DLD1 (cell line): Measurements from ENCODE around the gene TEDC2.
"Not testable (repeated sequence)": the region's sequence is repeated elsewhere in the genome, so short reads cannot be mapped to it uniquely, and the experiment has no call there.

ENCODE experiments used
- in situ Hi-C: cut with HindIII; loops from 2 replicates; pipeline ENCODE4 v1.10.0; 2017; ENCODE audit warnings: low sequenced_read_pairs

TEDC2 gene

GRCh38 chr16:2459647-2460390 lies at the start of gene TEDC2:
TSS of gene TEDC2 (plus strand) at chr16:2460109. CDS start at chr16:2460145, 36 bp downstream.
- in situ Hi-C loops = no loop called here

- in situ Hi-C loops = no loop called here
These were observed 44.8 kb upstream of the TEDC2 start for GRCh38 chr16:2415085-2415484.

- in situ Hi-C loops = no loop called here
These were observed 39.9 kb upstream of the TEDC2 start for GRCh38 chr16:2420035-2420434.

- in situ Hi-C loops = no loop called here
These were observed 37.6 kb upstream of the TEDC2 start for GRCh38 chr16:2422123-2422867.

DNA sequence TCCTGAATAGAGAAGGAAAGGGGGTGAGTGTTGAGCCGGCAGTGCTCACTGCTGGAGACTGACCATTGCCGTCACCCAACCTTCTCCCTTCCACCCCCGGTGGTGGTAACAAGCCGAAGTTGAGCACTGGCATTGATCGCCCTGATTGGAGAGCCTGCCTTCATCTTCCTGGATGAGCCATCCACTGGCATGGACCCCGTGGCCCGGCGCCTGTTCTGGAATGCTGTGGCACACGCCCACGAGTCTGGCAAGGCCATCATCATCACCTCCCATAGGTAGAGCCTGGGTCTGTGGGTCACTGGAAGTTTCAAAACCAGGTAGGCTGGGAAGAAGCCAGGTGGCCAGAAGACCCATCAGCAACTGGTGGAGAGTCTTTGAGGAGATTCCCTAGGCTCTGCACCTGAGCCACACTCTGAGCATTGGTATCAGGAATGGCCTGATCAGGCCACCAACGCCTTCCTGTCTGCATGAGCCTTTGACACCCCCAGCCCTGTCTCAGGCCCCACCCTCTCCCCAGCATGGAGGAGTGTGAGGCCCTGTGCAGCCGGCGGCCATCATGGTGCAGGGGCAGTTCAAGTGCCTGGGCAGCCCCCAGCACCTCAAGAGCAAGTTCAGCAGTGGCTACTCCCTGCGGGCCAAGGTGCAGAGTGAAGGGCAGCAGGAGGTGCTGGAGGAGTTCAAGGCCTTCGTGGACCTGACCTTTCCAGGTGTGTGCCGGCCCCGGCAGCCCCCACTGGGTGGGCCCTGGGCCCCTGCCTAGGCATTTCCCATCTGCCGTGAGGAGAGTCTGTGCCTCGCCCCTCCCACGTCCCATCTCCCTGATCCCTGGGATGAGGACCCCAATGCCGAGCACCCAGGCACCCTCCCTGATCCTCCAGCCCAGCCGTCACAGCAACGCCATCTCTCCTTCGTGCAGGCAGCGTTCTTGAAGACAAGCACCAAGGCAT lies 35.6 kb upstream of the TEDC2 start:
- in situ Hi-C loops = no loop called here

DNA sequence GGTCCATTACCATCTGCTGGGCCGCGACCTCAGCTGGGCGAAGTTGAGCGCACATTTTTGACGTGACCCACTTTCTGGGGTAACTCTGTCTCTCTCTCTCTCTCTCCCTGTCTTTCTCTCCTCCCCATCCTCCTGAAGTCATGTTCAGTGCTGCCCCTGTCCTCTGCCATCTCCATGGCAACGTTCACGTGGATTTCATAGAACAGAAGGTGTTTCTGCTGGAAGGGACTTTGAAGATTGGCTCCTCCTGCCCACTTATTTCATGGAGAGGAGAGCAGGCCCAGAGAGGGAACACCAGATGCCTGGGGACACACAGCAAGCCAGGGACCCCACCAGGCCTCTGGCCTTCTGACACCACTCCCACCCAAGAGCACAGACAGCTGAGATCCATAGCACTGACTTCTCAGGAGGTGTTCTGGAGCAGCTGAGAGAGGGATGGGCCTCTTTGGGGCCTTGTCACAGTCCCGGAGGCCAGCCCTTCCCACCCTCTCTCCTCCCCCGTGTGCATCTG lies 34.8 kb upstream of the TEDC2 start:
- in situ Hi-C loops = no loop called here

DNA sequence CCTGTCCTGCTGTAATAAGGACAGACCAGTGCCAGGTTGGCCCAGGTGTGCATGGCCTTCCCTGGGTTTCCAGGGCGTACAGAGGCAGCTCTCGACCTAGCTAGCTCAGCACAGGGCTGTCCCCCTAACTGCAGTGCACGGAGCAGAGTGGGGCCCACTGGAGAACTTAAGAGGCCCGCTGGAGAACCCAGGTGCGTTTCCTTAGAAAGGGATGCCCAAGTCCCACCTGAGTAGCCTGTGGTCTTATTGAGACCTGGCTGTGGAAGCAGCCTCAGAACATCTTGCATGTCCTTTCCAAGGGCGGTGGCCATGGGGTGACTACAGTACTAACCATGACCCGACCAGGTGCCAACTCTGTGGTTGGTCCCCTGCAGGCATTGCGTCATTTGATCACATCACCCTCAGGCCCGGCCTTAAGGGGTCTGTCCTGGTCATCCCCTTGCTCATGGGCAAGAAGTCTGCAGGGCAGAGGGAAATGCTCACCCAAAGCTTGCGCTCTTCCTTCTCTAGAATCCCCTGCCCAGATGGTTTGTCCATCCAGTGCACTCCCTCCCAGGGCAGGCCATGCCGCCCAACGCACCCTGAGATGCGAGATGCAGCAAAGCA lies 34.0 kb upstream of the TEDC2 start:
- in situ Hi-C loops = no loop called here

- in situ Hi-C loops = no loop called here
These were observed 33.0 kb upstream of the TEDC2 start for GRCh38 chr16:2426941-2427361.

DNA sequence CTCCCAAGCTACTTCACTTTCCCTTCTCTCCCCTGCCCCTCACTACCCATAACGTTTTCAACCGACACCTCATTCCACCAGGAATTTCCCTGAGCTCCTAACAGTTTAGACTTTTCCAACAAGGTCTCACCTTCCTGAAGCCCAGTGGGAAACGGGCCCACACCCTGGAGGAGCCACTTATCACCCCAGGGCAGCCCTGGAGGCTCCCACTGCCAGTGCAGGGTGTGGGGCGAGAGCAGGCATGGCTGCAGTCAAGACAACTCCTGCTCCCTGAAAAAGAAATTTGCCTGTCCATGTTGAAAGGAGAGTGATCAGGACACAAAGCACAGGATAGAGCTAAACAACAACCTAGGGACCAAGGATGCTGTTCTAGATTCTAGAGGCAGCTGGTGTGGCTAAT lies 32.4 kb upstream of the TEDC2 start:
- in situ Hi-C loops = no loop called here

- in situ Hi-C loops = no loop called here
These were observed 31.7 kb upstream of the TEDC2 start for GRCh38 chr16:2428051-2428783.

GRCh38 chr16:2428784-2429033 lies 31.2 kb upstream of the TEDC2 start:
- in situ Hi-C loops = no loop called here

DNA sequence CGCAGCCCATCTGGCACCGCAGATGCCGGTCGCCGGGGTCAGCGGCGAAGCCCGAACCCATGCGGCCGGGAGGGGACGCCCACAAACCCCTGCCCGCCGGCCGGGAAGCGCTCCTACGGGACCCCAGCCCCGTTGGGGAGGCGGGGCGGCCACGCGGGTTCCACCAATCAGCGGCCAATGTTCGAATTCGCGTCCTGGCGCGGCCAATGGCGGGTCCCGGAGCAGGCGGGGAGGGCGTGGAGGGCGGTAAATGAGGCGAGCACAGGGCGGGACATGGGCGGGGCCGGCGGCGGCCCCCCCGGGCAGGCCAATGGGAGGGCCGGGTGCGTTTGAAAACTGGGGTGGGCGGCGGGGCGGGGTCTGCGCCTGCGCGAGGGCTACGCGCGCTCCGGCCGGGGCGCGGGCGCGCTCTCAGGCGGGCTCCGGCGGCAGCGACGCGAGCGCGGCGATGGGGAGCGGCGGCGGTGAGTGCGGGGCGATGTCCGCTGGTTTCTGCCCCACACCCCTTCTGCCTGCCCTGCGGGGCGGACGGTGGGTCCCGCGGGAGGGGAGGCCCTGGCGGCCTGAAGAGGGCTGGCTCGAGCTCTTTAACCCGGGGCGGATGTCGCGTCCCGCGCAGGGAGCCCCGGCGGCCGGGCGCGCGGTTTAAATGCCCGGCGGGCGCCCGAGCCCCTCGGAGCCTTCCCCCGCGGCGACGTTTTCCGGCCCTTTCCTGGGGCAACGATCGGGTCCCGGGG lies 30.7 kb upstream of the TEDC2 start, which contains the start of gene CCNF:
Gene CCNF, plus strand, starts transcription at position 414 of the 737 bp plus-strand sequence. Its CDS starts 35 bp downstream, at position 449.
- in situ Hi-C loops = no loop called here

DNA sequence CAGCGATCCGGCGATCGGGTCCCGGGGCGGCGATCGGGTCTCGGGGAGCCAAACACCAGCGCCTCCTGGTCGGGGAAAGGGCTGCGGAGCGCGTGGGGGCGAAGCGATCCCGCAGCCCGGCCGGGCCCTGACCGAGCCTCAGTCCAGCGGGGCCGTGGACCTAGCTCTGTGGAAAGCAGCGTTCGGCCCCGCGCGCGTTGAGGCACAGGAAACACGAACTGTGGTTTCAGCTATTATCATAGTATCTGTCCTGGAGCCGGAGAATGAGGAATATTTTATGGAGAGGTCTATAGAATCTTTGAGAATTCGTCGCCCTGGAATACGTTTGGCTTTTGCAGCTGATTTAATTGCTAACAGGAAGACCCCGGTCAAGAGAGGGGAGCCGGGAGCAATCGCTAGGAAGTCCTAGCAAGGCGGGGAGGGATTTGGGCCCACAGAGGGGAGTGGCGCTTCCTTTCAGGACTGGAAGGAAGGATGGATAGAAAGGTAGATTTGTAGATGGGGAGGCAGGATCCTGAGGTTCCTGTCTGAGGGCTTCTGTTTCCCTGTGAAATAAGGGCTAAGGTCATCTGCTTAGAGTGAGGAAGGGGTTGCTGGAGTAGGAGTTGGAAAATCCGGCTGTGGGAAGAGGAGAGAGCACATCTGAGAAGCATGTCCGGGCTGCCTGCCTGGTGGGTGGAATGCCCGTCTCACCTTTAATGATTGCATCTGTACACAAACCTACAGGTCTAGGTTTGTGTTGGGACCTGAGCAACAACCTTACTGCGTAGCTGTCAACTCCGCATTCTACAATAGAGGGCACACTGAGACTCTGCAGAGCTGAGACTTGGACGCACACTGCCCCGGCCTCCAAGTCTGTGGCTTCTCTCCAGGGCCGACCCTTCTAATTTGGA lies 29.9 kb upstream of the TEDC2 start:
- in situ Hi-C loops = no loop called here

GRCh38 chr16:2432286-2432685 lies 27.6 kb upstream of the TEDC2 start:
- in situ Hi-C loops = no loop called here

DNA sequence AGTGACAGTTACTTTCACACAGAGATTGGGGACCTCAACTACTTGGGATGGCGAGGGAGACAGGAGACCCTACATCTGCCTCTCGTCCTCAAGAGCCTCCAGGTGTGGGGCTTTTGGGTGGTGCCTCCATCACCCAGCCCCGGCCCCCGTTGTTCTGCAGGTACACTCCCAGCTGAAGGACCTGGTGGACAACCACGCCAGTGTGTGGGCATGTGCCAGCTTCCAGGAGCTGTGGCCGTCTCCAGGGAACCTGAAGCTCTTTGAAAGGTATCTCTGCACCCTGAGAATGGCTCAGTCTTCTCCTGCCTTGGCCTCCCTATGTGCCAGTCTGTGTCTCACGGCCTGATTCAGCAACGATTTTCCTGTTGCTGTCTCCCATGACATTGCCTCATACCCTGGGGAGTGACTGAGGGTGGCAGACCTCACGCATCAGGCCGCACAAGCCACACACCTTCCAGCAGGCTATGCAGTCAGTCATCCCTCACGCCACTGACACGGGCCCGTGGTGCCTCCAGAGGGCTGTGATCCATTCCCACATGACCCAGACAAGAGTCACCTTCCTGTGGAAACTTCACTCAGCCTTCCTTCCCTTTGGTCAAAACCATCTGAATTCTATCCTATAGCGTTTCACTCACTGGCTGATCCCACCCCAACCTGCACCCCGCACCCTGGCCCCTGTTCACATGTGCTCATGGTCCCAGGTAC lies 27.0 kb upstream of the TEDC2 start:
- in situ Hi-C loops = no loop called here

GRCh38 chr16:2435236-2435635 lies 24.7 kb upstream of the TEDC2 start:
- in situ Hi-C loops = not testable (repeated sequence)

DNA sequence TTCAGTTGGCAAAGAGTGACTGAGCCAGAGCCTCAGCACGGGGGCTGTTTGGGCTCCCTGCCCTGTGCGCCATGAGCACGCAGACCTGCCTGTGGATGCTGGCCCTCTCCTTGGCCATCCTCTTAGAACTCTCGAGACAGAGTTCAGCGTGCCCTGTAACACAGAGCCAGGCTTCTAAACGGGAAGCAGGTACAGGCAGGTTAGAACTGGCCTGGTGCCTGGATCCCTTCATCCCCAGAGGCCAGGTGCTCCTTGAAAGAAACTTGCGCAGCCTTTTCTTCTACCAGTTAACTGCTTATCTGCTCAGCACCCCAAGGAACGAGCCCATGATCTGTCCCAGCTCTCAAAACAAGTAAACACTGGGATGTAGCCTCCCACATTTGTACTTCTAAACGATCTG lies 23.8 kb upstream of the TEDC2 start:
- in situ Hi-C loops = no loop called here
